HG03565 (cell line): ENCODE results near the gene IRF7.

ENCODE experiments used
- ATAC-seq: cut with Tn5 transposase; IDR thresholded peaks from one replicate; pipeline ENCODE4 v1.9.1; 2021; ENCODE audit warnings: mild to moderate bottlenecking, moderate library complexity; ENCODE audit not compliant: unreplicated experiment

Gene IRF7

GRCh38 chr11:621838-622237 lies 6.1 kb upstream of the IRF7 start:
- no peak for ATAC-seq

GRCh38 chr11:620935-621814 lies 5.4 kb upstream of the IRF7 start:
- ATAC-seq, result no peak

- no peak for ATAC-seq
Observed at GRCh38 chr11:620201-620600, 4.5 kb upstream of the IRF7 start.

- ATAC-seq, result no peak
Observed at GRCh38 chr11:619628-620050, 3.9 kb upstream of the IRF7 start.

GRCh38 chr11:618856-619627 lies 3.3 kb upstream of the IRF7 start:
- ATAC-seq, result no peak

- ATAC-seq, result no peak
Observed at GRCh38 chr11:617912-618682, 2.3 kb upstream of the IRF7 start.

GRCh38 chr11:617199-617911 lies 1.6 kb upstream of the IRF7 start:
- no peak for ATAC-seq

GRCh38 chr11:616320-617198 lies 809 bp upstream of the IRF7 start:
- no peak for ATAC-seq

GRCh38 chr11:614623-615503 lies 887 bp downstream of the IRF7 start:
- ATAC-seq, result no peak

GRCh38 chr11:614021-614622 lies 1.6 kb downstream of the IRF7 start:
- ATAC-seq, result no peak

GRCh38 chr11:613369-613968 lies 2.3 kb downstream of the IRF7 start:
- ATAC-seq, result no peak

- ATAC-seq, result no peak
Observed at GRCh38 chr11:612961-613300, 2.8 kb downstream of the IRF7 start.

GRCh38 chr11:612201-612960 lies 3.4 kb downstream of the IRF7 start:
- no peak for ATAC-seq

GRCh38 chr11:611001-611996 lies 4.5 kb downstream of the IRF7 start:
- no peak for ATAC-seq

- no peak for ATAC-seq
Observed at GRCh38 chr11:610146-610801, 5.5 kb downstream of the IRF7 start.
